Endothelial cell of umbilical vein (primary cell): Measurements from ENCODE around the gene ARHGAP45. TPM values are rescaled to one million over a fixed set of nuclear protein-coding genes. Genes with fewer than 3 reads are reported as not detected.

Experiments
- BruUV-seq: library from RNA; stranded (reverse); fragments of 400-500 nt; replicated peaks from 2 replicates; lab custom pipeline; 2021; lab: Mats Ljungman, UMichigan
- CTCF ChIA-PET: fragments of 300-600, 350-600 bp; sonication (Branson Sonifier 250); formaldehyde crosslinking; loops from one replicate; lab custom pipeline; 2021; ENCODE audit warnings: antibody characterized with exemption, inconsistent platforms; lab: Charles Lee
- POLR2A ChIA-PET: fragments of 300-600, 350-600 bp; sonication (Branson Sonifier 250); formaldehyde crosslinking; loops from one replicate; lab custom pipeline; 2021; ENCODE audit warnings: antibody characterized with exemption, inconsistent platforms; lab: Charles Lee
- DNase-seq: peaks from one replicate; pipeline ENCODE4 v3.0.0-alpha.2; 2011; ENCODE audit warnings: low read depth, low spot score
- FAIRE-seq: peaks from 2 replicates; lab custom pipeline; 2011; peaks lifted over from hg19 to GRCh38; lab: Jason Lieb, UNC
- H2AFZ ChIP-seq: 2 replicates; pipeline ENCODE4 v1.6.0; 2012; ENCODE audit warnings: low read depth, low read length, control low read depth, inconsistent platforms
- H3K27ac ChIP-seq: 2 replicates; pipeline ENCODE4 v1.5.1; 2011; ENCODE audit warnings: low read depth, mild to moderate bottlenecking, control low read depth, low read length, moderate library complexity; ENCODE audit not compliant: insufficient read depth
- H3K27me3 ChIP-seq, 2 experiments: 2 replicates each; pipeline versions ENCODE4 v1.6.0 to v1.6.1; 2011; ENCODE audit warnings: low read length in 2 of 2, mixed read lengths in 1 of 2; ENCODE audit not compliant: control insufficient read depth in 2 of 2, insufficient read depth in 2 of 2
- H3K36me3 ChIP-seq, 2 experiments: 2 replicates in 1 of 2; 3 replicates in 1 of 2; pipeline ENCODE4 v1.5.1; 2011; ENCODE audit warnings: low read length in 2 of 2, mild to moderate bottlenecking in 1 of 2, moderate library complexity in 1 of 2; ENCODE audit not compliant: control insufficient read depth in 2 of 2, insufficient read depth in 2 of 2; ENCODE audit errors: extremely low read depth in 1 of 2
- H3K4me1 ChIP-seq: 3 replicates; pipeline ENCODE4 v1.5.1; 2011; ENCODE audit warnings: mild to moderate bottlenecking, low read length; ENCODE audit not compliant: control insufficient read depth, insufficient read depth; ENCODE audit errors: extremely low read depth
- H3K4me2 ChIP-seq: 2 replicates; pipeline ENCODE4 v1.6.1; 2011; ENCODE audit warnings: low read length, control low read depth, mixed read lengths; ENCODE audit not compliant: insufficient read depth
- H3K4me3 ChIP-seq, 3 experiments: fragments of 200-600 bp in 1 of 3; sonication (generic), shearing (Covaris generic) in 1 of 3; replicated peaks in 1 of 3; 2 replicates each; pipeline ENCODE4 v1.5.1; 2011 to 2016; ENCODE audit warnings: control low read depth in 3 of 3, low read length in 3 of 3, mild to moderate bottlenecking in 2 of 3, inconsistent platforms in 1 of 3, low read depth in 1 of 3, moderate library complexity in 1 of 3; ENCODE audit not compliant: insufficient read depth in 1 of 3
- H3K79me2 ChIP-seq: 2 replicates; pipeline ENCODE4 v1.6.0; 2012; ENCODE audit warnings: low read length, inconsistent platforms; ENCODE audit not compliant: control insufficient read depth, insufficient read depth
- H3K9ac ChIP-seq: replicated peaks from 2 replicates; pipeline ENCODE3; 2011; ENCODE audit warnings: low read length, control low read depth; ENCODE audit not compliant: insufficient read depth; ENCODE audit errors: extremely low read depth
- H3K9me1 ChIP-seq: replicated peaks from 3 replicates; pipeline ENCODE4 v1.6.0; 2011; ENCODE audit warnings: mild to moderate bottlenecking, low read length; ENCODE audit not compliant: control insufficient read depth, insufficient read depth; ENCODE audit errors: extremely low read depth
- H3K9me3 ChIP-seq: replicated peaks from 2 replicates; pipeline ENCODE4 v1.5.1; 2012; ENCODE audit warnings: low read length, inconsistent platforms; ENCODE audit not compliant: control insufficient read depth, insufficient read depth
- H4K20me1 ChIP-seq: replicated peaks from 2 replicates; pipeline ENCODE3; 2011; ENCODE audit warnings: mild to moderate bottlenecking, low read length; ENCODE audit not compliant: control insufficient read depth, insufficient read depth; ENCODE audit errors: extremely low read depth
- EZH2 ChIP-seq: IDR thresholded peaks from 2 replicates; pipeline ENCODE4 v1.6.1; 2012; ENCODE audit warnings: borderline replicate concordance, low read depth, mild to moderate bottlenecking, moderate library complexity, low read length, inconsistent platforms; ENCODE audit not compliant: severe bottlenecking
- FOS ChIP-seq: IDR thresholded peaks from 2 replicates; pipeline ENCODE4 v1.6.1; 2011; ENCODE audit warnings: mild to moderate bottlenecking, low read length, moderate library complexity, borderline replicate concordance; ENCODE audit not compliant: insufficient read depth
- GATA2 ChIP-seq: IDR thresholded peaks from 2 replicates; pipeline ENCODE4 v1.7.0; 2011; ENCODE audit warnings: low read depth, mild to moderate bottlenecking, moderate library complexity, mixed read lengths, low read length; ENCODE audit not compliant: insufficient read length, insufficient read depth
- JUN ChIP-seq: IDR thresholded peaks from 2 replicates; pipeline ENCODE4 v1.6.1; 2011; ENCODE audit warnings: borderline replicate concordance, low read depth; ENCODE audit not compliant: insufficient read length, insufficient read depth
- MYC ChIP-seq: IDR thresholded peaks from one replicate; pipeline ENCODE4 v1.6.1; 2011; ENCODE audit warnings: mild to moderate bottlenecking, low read depth, low read length
- POLR2A ChIP-seq: IDR thresholded peaks from 2 replicates; pipeline ENCODE4 v1.6.1; 2012; ENCODE audit warnings: low read depth, mild to moderate bottlenecking, control low read depth, low read length
- POLR2AphosphoS5 ChIP-seq: IDR thresholded peaks from 2 replicates; pipeline ENCODE4 v1.6.1; 2012; ENCODE audit warnings: low read depth, mild to moderate bottlenecking, control low read depth, low read length, moderate library complexity; ENCODE audit not compliant: insufficient read depth
- dilution Hi-C: fragments of 300-500 bp; cut with MboI; formaldehyde crosslinking; loops from one replicate; pipeline ENCODE4 v1.15.0; 2019; ENCODE audit warnings: low sequenced_read_pairs; ENCODE audit not compliant: extremely low pct_ligation_motif_present
- intact Hi-C: fragments of 100-400 bp; cut with micrococcal nuclease; formaldehyde crosslinking; loops from one replicate; pipeline ENCODE4 v1.10.0; 2022
- polyA plus RNA-seq, 4 experiments: library from polyadenylated mRNA; depleted of rRNA in 3 of 4; stranded (reverse) in 3 of 4; unstranded in 1 of 4; fragments of >200 nt; gene quantifications; 2 replicates each; pipeline versions ENCODE4 v1.2.1 to v1.2.3, GENCODE V29; 2011 to 2012; ENCODE audit warnings: missing spikeins in 1 of 4
- total RNA-seq: library from RNA; stranded (reverse); gene quantifications from 2 replicates; pipeline ENCODE4 v1.2.3, GENCODE V29; 2021
- TF ChIP-seq, protein P1 (sequence below), 2 donors: IDR thresholded peaks; 1 replicate in 1 of 2; 2 replicates in 1 of 2; pipeline ENCODE4 v1.5.1; 2011; ENCODE audit warnings: low read length in 2 of 2, mild to moderate bottlenecking in 2 of 2, moderate library complexity in 2 of 2, control low read depth in 1 of 2, inconsistent platforms in 1 of 2, low read depth in 1 of 2; ENCODE audit not compliant: insufficient read depth in 1 of 2; ENCODE audit errors: extremely low read depth in 1 of 2

ARHGAP45 gene
- total and polyA plus RNA-seq, 2 donors (not counting 3 experiments of a cell fraction or from before 2014, with no cell fraction given), result 7.5 to 10.4 TPM

DNA sequence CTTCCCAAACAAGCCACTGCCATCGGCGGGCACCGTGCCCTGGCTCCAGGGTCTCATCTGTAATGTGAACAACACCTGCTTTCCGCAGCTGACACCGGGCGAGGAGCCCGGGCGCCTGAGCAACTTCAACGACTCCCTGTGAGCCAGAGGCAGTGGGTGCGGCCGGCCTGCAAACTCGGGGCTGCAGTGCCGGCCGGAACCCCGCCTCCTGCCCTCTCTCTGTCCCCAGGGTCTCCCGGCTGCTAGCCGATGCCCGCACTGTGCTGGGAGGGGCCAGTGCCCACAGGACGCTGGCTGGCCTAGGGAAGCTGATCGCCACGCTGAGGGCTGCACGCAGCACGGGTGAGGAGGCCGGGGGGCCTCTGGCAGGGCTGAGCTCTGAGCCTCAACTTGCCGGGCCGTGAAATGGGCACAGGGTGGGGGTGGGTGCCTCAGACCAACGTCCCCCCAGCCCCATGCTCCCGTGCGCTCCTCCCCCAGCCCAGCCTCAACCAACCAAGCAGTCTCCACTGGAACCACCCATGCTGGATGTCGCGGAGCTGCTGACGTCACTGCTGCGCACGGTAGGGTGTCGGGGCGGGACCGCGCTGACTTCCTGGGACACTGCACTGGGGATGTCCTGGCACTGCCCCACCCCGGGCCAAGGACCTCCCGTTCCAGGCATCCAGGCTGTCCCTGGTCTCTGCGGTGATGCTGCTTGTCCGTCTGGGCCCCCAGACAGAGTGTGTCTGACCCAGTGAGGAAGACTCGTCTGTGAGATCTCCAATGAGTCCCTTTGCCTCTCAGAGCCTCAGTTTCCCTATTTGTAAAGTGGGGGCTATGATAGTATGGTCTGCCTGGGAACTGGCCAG lies 24.9 kb upstream of the ARHGAP45 start:
- ChIA-PET CTCF (interaction anchor here (0.9 to 2.7 kb wide), 3 partner anchors 15 to 25 kb away, joined by 3 to 10 read pairs (median 6); partner anchors contain the start of gene ARHGAP45), POLR2A (no interaction called here)
- Histone ChIP-seq H3K9me1 (no peaks in the 10 kb centered on the region), H3K27me3 (no peaks in the 10 kb centered on the region), H3K4me3 (no peak overlapping the region), H3K9me3 (no peaks in the 10 kb centered on the region), H3K4me1 (peaks cover 25% of the 10 kb centered on the region), H3K9ac (no peak overlapping the region), H3K36me3 (peaks cover 0 to 2% of the 10 kb centered on the region in 2 experiments), H3K79me2 (no peaks in the 10 kb centered on the region), H2AFZ (no peak overlapping the region), H3K4me2 (no peak overlapping the region), H3K27ac (no peak overlapping the region), H4K20me1 (no peaks in the 10 kb centered on the region)
- DNase-seq (no peak), FAIRE-seq (no peak)
- dilution Hi-C loops (no loop called here), intact Hi-C loops (loop anchor here (2.0 kb wide), 1 partner anchor 53 kb away; the partner anchor contains the start of gene POLR2E)
- no TSS peak for BruUV-seq
- TF ChIP-seq MYC (no peak), GATA2 (no peak), POLR2A (no peak), JUN (no peak)

DNA sequence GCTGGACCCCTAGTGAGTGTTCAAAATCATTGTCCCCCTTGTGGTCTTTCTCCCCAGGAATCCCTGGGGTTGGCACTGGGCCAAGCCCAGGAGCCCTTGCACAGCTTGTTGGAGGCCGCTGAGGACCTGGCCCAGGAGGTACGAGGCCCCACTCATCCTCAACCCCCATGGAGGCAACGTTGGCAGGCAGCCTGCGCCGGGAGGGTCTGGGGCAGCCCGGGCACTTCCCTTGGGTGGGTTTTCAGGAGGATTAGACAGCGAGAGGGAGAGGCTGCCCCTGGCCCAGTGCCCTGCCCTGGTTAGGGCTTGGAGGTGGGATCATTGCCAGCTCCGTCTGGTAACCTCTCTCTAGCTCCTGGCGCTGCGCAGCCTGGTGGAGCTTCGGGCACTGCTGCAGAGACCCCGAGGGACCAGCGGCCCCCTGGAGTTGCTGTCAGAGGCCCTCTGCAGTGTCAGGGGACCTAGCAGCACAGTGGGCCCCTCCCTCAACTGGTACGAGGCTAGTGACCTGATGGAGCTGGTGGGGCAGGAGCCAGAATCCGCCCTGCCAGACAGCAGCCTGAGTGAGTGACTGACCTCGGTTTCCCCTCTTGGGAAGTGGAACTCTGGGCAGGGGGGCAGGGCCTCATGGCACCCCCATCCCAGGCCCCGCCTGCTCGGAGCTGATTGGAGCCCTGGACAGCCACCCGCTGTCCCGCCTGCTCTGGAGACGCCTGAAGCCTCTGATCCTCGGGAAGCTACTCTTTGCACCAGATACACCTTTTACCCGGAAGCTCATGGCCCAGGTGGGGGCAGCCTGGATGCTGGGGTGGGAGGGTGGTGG lies 24.1 kb upstream of the ARHGAP45 start:
- DNase-seq, result no peak
- FAIRE-seq, result no peak
- Histone ChIP-seq H3K4me3 (no peak overlapping the region), H4K20me1 (no peaks in the 10 kb centered on the region), H3K9me1 (no peaks in the 10 kb centered on the region), H3K27me3 (no peaks in the 10 kb centered on the region), H3K79me2 (no peaks in the 10 kb centered on the region), H3K4me1 (peaks cover 21% of the 10 kb centered on the region), H3K9ac (no peak overlapping the region), H3K9me3 (no peaks in the 10 kb centered on the region), H3K36me3 (peaks cover 0 to under 1% of the 10 kb centered on the region in 2 experiments), H2AFZ (no peak overlapping the region), H3K4me2 (no peak overlapping the region), H3K27ac (no peak overlapping the region)
- BruUV-seq, result no TSS peak
- dilution Hi-C loops, result no loop called here
- POLR2A ChIA-PET, result no interaction called here
- intact Hi-C loops, result no loop called here
- CTCF ChIA-PET, result interaction anchor here (0.9 to 1.6 kb wide), 3 partner anchors 14 to 22 kb away, joined by 3 to 7 read pairs (median 6); no protein-coding TSS in a partner anchor
- TF ChIP-seq EZH2, result no peak
- TF ChIP-seq POLR2A, result no peak
- no peak for TF ChIP-seq MYC
- TF ChIP-seq JUN, result no peak
- no peak for TF ChIP-seq POLR2AphosphoS5
- no peak for TF ChIP-seq FOS
- TF ChIP-seq, protein P1, sequence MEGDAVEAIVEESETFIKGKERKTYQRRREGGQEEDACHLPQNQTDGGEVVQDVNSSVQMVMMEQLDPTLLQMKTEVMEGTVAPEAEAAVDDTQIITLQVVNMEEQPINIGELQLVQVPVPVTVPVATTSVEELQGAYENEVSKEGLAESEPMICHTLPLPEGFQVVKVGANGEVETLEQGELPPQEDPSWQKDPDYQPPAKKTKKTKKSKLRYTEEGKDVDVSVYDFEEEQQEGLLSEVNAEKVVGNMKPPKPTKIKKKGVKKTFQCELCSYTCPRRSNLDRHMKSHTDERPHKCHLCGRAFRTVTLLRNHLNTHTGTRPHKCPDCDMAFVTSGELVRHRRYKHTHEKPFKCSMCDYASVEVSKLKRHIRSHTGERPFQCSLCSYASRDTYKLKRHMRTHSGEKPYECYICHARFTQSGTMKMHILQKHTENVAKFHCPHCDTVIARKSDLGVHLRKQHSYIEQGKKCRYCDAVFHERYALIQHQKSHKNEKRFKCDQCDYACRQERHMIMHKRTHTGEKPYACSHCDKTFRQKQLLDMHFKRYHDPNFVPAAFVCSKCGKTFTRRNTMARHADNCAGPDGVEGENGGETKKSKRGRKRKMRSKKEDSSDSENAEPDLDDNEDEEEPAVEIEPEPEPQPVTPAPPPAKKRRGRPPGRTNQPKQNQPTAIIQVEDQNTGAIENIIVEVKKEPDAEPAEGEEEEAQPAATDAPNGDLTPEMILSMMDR (IDR thresholded peaks at IDR 0.05; ENCODE audit: extremely low read depth in 1 of 2, insufficient read depth in 1 of 2, low read depth in 1 of 2, low read length in 2 of 2), result no peak
- no peak for TF ChIP-seq GATA2
